ENCODE data around the gene TNIK.

- no peak for TF ChIP-seq CTCF (IDR thresholded peaks at IDR 0.05)
- TF ChIP-seq POLR2AphosphoS5 (IDR thresholded peaks at IDR 0.05) = no peak
- no peak for TF ChIP-seq EP300 (IDR thresholded peaks at IDR 0.05; ENCODE audit: low read depth)
Measured at GRCh38 chr3:171374661-171375285, 85.4 kb downstream of the TNIK start.
